B cell (primary cell): ENCODE results near the gene MAFG. TPM values are rescaled to one million over a fixed set of nuclear protein-coding genes. Genes with fewer than 3 reads are reported as not detected.

ENCODE experiments used
- ATAC-seq: fragments of 200-7000 bp; cut with Tn5 transposase; one replicate; pipeline ENCODE4 v1.10.0; 2021; ENCODE audit warnings: low read depth, mild to moderate bottlenecking, moderate number of reproducible peaks, moderate library complexity
- CTCF ChIA-PET: fragments of 350-600 bp; sonication (Branson Sonifier 250); formaldehyde crosslinking; loops from one replicate; lab custom pipeline; 2021; ENCODE audit warnings: antibody characterized with exemption, inconsistent platforms; lab: Charles Lee
- POLR2A ChIA-PET: fragments of 350-600 bp; sonication (Branson Sonifier 250); formaldehyde crosslinking; loops from one replicate; lab custom pipeline; 2021; ENCODE audit warnings: antibody characterized with exemption; lab: Charles Lee
- DNase-seq: peaks from one replicate; pipeline ENCODE4 v3.0.0; 2013
- H2AFZ ChIP-seq: 2 replicates; pipeline ENCODE4 v1.6.1; 2012; ENCODE audit warnings: mild to moderate bottlenecking, low read depth, low read length; ENCODE audit not compliant: insufficient read depth, poor library complexity, severe bottlenecking
- H3K27ac ChIP-seq, 2 donors: 1 replicate in 1 of 2; 2 replicates in 1 of 2; pipeline ENCODE4 v1.5.1; 2012 to 2013; ENCODE audit warnings: low read length in 2 of 2, mild to moderate bottlenecking in 2 of 2, moderate library complexity in 1 of 2
- H3K27me3 ChIP-seq, 4 experiments: fragments of 200-600 bp in 1 of 4; sonication (generic) in 1 of 4; replicated peaks in 1 of 4; 1 replicate in 2 of 4; 2 replicates in 2 of 4; pipeline versions ENCODE4 v1.6.1 to v1.7.0; 2013 to 2016; ENCODE audit warnings: low read length in 3 of 4, mild to moderate bottlenecking in 2 of 4, mixed read lengths in 1 of 4, moderate library complexity in 1 of 4; ENCODE audit not compliant: insufficient read depth in 4 of 4, control insufficient read depth in 3 of 4; ENCODE audit errors: control extremely low read depth in 1 of 4
- H3K36me3 ChIP-seq, 2 experiments: replicated peaks in 1 of 2; 1 replicate in 1 of 2; 2 replicates in 1 of 2; pipeline versions ENCODE4 v1.6.1 to v1.7.1; 2013; ENCODE audit warnings: low read length in 1 of 2; ENCODE audit not compliant: insufficient read depth in 2 of 2, control insufficient read depth in 1 of 2; ENCODE audit errors: control extremely low read depth in 1 of 2, extremely low read depth in 1 of 2
- H3K4me1 ChIP-seq, 2 donors: fragments of 200-600 bp in 1 of 2; sonication (generic) in 1 of 2; 1 replicate in 1 of 2; 2 replicates in 1 of 2; pipeline versions ENCODE4 v1.5.1 to v1.6.1; 2013 to 2017; ENCODE audit warnings: low read length in 2 of 2; ENCODE audit not compliant: control insufficient read depth in 2 of 2, insufficient read depth in 2 of 2
- H3K4me2 ChIP-seq: replicated peaks from 2 replicates; pipeline ENCODE3; 2012; ENCODE audit warnings: mild to moderate bottlenecking, low read depth, low read length; ENCODE audit not compliant: poor library complexity, severe bottlenecking
- H3K4me3 ChIP-seq, 5 experiments: fragments of 200-600 bp in 1 of 5; sonication (generic) in 1 of 5; 1 replicate in 3 of 5; 2 replicates in 2 of 5; pipeline versions ENCODE4 v1.5.1 to v1.7.0; 2011 to 2016; ENCODE audit warnings: low read length in 4 of 5, mild to moderate bottlenecking in 4 of 5, low read depth in 2 of 5, control low read depth in 1 of 5, moderate library complexity in 1 of 5; ENCODE audit not compliant: insufficient read depth in 1 of 5; ENCODE audit errors: control extremely low read depth in 1 of 5, extremely low read depth in 1 of 5
- H3K79me2 ChIP-seq: fragments of 200-600 bp; sonication (generic); one replicate; pipeline ENCODE4 v1.6.0; 2016; ENCODE audit warnings: low read length; ENCODE audit not compliant: control insufficient read depth, insufficient read depth
- H3K9ac ChIP-seq: fragments of 200-600 bp; sonication (generic); 2 replicates; pipeline ENCODE4 v1.6.1; 2017; ENCODE audit warnings: mild to moderate bottlenecking, low read length, moderate library complexity
- H3K9me3 ChIP-seq, 3 donors: one replicate each; pipeline versions ENCODE4 v1.6.1 to v1.7.1; 2013; ENCODE audit warnings: low read length in 2 of 3; ENCODE audit not compliant: control insufficient read depth in 2 of 3, insufficient read depth in 1 of 3; ENCODE audit errors: control extremely low read depth in 1 of 3
- H4K20me1 ChIP-seq: 2 replicates; pipeline ENCODE4 v1.6.0; 2012; ENCODE audit warnings: mild to moderate bottlenecking, low read length; ENCODE audit not compliant: insufficient read depth, control insufficient read depth, poor library complexity, severe bottlenecking
- H3K27ac Mint-ChIP-seq: one replicate; pipeline ENCODE4 v1.8.0; 2021; ENCODE audit warnings: mixed read lengths
- H3K27me3 Mint-ChIP-seq: one replicate; pipeline ENCODE4 v1.8.0; 2021; ENCODE audit warnings: mixed read lengths
- H3K4me1 Mint-ChIP-seq: one replicate; pipeline ENCODE4 v1.8.0; 2021; ENCODE audit warnings: mixed read lengths
- H3K4me3 Mint-ChIP-seq: one replicate; pipeline ENCODE4 v1.8.0; 2021; ENCODE audit warnings: mixed read lengths
- H3K9me3 Mint-ChIP-seq: one replicate; pipeline ENCODE4 v1.8.0; 2022; ENCODE audit warnings: mixed read lengths; ENCODE audit not compliant: insufficient read depth
- CTCF ChIP-seq: fragments of 200-600 bp; IDR thresholded peaks from one replicate; pipeline ENCODE4 v1.8.0; 2022; ENCODE audit warnings: antibody characterized with exemption, mild to moderate bottlenecking
- EZH2 ChIP-seq: IDR thresholded peaks from 2 replicates; pipeline ENCODE4 v1.6.1; 2012; ENCODE audit warnings: borderline replicate concordance, low read depth, mild to moderate bottlenecking, moderate library complexity, low read length; ENCODE audit not compliant: insufficient read depth, poor library complexity, severe bottlenecking
- WGBS: methylation state at CpG from one replicate; pipeline ENCODE4 v1.1.5; 2013; ENCODE audit warnings: missing lambda C conversion rate; ENCODE audit not compliant: insufficient coverage; 5-methylcytosine and 5-hydroxymethylcytosine counted together
- intact Hi-C: fragments of 100-400 bp; cut with micrococcal nuclease; formaldehyde crosslinking; loops from one replicate; pipeline ENCODE4 v1.10.0; 2022
- polyA plus RNA-seq: library from polyadenylated mRNA; depleted of rRNA; stranded (reverse); fragments of >200 nt; gene quantifications from 2 replicates; pipeline ENCODE4 v1.2.3, GENCODE V29; 2012
- total RNA-seq, 2 donors: library from RNA; stranded (reverse); fragments of 120-200 nt in 1 of 2; gene quantifications; 1 replicate in 1 of 2; 2 replicates in 1 of 2; pipeline versions ENCODE4 v1.2.3 to v1.2.4, GENCODE V29; 2013 to 2022

Gene MAFG
- total and polyA plus RNA-seq, 2 donors (not counting 1 experiment from before 2014, with no cell fraction given) = 11.4 to 27.9 TPM

GRCh38 chr17:81955058-81955681 is 27.6 kb upstream of the MAFG start:
- peaks cover 0 to 48% (median 22%) of the 10 kb centered on the region in 4 experiments for H3K27me3 ChIP-seq
- H3K4me1 Mint-ChIP-seq = peaks cover 1% of the 10 kb centered on the region
- H3K27ac Mint-ChIP-seq = no peak overlapping the region
- H3K4me3 ChIP-seq = no peak overlapping the region
- peaks cover 0 to 10% (median 0%) of the 10 kb centered on the region in 3 donors for H3K9me3 ChIP-seq
- intact Hi-C loops = no loop called here
- no peak overlapping the region for H3K9ac ChIP-seq
- CTCF ChIA-PET = interaction anchor here (0.6 to 1.3 kb wide), 3 partner anchors 11 to 316 kb away, joined by 3 to 4 read pairs (median 4); no protein-coding TSS in a partner anchor
- H3K27me3 Mint-ChIP-seq = peaks cover 18% of the 10 kb centered on the region
- H3K27ac ChIP-seq = no peak overlapping the region
- H3K36me3 ChIP-seq = no peaks in the 10 kb centered on the region
- no peak for TF ChIP-seq CTCF
- no peak for TF ChIP-seq EZH2
- no peak overlapping the region for H3K4me3 Mint-ChIP-seq
- no peak for DNase-seq
- H3K79me2 ChIP-seq = no peaks in the 10 kb centered on the region
- H4K20me1 ChIP-seq = no peaks in the 10 kb centered on the region
- H2AFZ ChIP-seq = no peak overlapping the region
- ATAC-seq = no peak
- no peaks in the 10 kb centered on the region for H3K9me3 Mint-ChIP-seq
- POLR2A ChIA-PET = no interaction called here
- peaks cover 10 to 11% of the 10 kb centered on the region in 2 donors for H3K4me1 ChIP-seq
- H3K4me2 ChIP-seq = no peak overlapping the region
- WGBS = over 99% methylated on average over 18 of the region's 26 CpGs
